Muscle layer of colon (tissue), 2 donors: Measurements from ENCODE around the gene C16orf46.

ENCODE experiments used
- H3K27ac ChIP-seq: one replicate; pipeline ENCODE4 v1.7.0; 2013; ENCODE audit warnings: low read depth, mild to moderate bottlenecking, low read length, moderate library complexity
- H3K27me3 ChIP-seq, 2 donors: one replicate each; pipeline ENCODE4 v1.7.0; 2013; ENCODE audit warnings: low read length in 2 of 2, mild to moderate bottlenecking in 2 of 2; ENCODE audit not compliant: insufficient read depth in 2 of 2, control insufficient read depth in 1 of 2
- H3K36me3 ChIP-seq: one replicate; pipeline ENCODE4 v1.7.0; 2013; ENCODE audit warnings: mild to moderate bottlenecking, low read length; ENCODE audit not compliant: insufficient read depth
- H3K4me1 ChIP-seq: one replicate; pipeline ENCODE4 v1.7.0; 2013; ENCODE audit warnings: mild to moderate bottlenecking, low read length; ENCODE audit not compliant: insufficient read depth
- H3K4me3 ChIP-seq, 2 donors: one replicate each; pipeline ENCODE4 v1.7.0; 2013; ENCODE audit warnings: low read length in 2 of 2, low read depth in 1 of 2, mild to moderate bottlenecking in 1 of 2, moderate library complexity in 1 of 2
- H3K9ac ChIP-seq: one replicate; pipeline ENCODE4 v1.7.0; 2013; ENCODE audit warnings: low read length
- H3K9me3 ChIP-seq: one replicate; pipeline ENCODE4 v1.7.0; 2013; ENCODE audit warnings: mild to moderate bottlenecking, low read length
- donor health status: abdominal sarcoma.
- donor health status: Adenocarcinoma of cecum.

The C16orf46 gene

DNA sequence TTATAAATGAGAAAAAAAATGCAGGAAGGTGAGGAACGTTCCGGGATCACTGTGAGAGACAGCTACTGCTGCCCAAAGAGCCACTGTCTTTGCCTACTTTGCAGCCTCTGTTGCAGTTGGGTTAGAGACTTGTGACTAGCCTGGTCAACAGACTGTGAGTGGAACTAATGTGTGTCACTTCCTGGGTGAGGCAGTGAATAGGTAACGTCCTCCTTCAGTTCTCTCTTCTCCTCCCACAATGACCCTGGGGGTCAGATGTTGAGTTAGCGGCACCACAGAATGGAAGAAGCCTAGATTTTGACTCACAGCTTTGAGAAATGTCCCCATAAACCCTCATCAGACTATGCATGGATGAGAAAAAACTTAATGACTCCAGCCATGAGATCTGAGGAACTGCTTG, 5.2 kb downstream of the C16orf46 start:
- Histone ChIP-seq H3K9ac (no peak overlapping the region), H3K27me3 (no peaks in the 10 kb centered on the region), H3K9me3 (no peaks in the 10 kb centered on the region), H3K36me3 (no peaks in the 10 kb centered on the region), H3K4me3 (no peak overlapping the region), H3K4me1 (peaks cover 3% of the 10 kb centered on the region), H3K27ac (no peak overlapping the region)

DNA sequence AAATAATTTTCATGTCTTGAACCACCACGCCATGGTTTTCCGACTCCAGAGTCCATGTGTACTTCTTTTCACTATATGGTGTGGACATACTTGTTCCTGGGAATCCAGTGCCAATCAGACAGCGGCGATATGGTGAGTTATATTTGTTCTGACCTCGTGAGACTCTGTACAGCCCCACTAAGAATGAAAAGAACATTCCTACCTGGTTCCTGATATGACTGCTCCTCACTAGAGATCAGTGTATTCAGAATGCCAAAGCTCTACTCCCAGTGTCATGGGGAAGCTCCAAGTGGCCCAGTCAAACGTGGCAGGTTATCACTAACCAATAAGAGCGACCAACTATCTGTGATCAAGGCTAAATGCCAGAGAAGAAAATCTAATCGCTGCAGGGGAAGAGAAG, 6.1 kb downstream of the C16orf46 start:
- H3K4me1 ChIP-seq = no peaks in the 10 kb centered on the region

GRCh38 chr16:81069063-81069462, 8.0 kb downstream of the C16orf46 start:
- Histone ChIP-seq H3K9me3 (no peaks in the 10 kb centered on the region), H3K36me3 (no peaks in the 10 kb centered on the region), H3K27ac (no peak overlapping the region), H3K27me3 (no peaks in the 10 kb centered on the region), H3K4me3 (no peak overlapping the region), H3K9ac (no peak overlapping the region), H3K4me1 (no peaks in the 10 kb centered on the region)

More for the DNA sequence above, 6.1 kb downstream of the C16orf46 start:
- Histone ChIP-seq H3K27me3 (no peaks in the 10 kb centered on the region), H3K9me3 (no peaks in the 10 kb centered on the region), H3K27ac (no peak overlapping the region), H3K9ac (no peak overlapping the region), H3K4me3 (no peak overlapping the region), H3K36me3 (no peaks in the 10 kb centered on the region)

DNA sequence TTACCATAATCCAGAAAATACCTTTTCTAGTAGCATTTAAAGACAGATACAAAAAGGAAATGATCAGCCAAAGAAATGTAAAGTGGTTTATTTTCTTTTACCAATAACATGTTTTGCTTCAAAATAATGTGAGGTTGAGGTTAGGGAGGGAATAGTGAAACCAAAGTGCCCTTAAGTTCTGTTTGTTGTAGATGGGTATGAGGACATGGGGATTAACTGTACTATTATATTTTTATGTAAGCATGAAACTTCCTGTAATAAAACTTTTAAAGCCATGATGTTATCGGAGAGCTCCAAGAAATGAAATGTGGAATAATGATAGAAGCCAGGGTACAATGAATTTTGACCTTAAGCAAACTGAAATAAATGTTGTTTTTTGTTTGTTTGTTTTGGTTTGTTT, 9.9 kb downstream of the C16orf46 start:
- Histone ChIP-seq H3K4me3 (no peak overlapping the region), H3K36me3 (no peaks in the 10 kb centered on the region), H3K27me3 (no peaks in the 10 kb centered on the region), H3K9ac (no peak overlapping the region), H3K4me1 (no peaks in the 10 kb centered on the region), H3K9me3 (no peaks in the 10 kb centered on the region), H3K27ac (no peak overlapping the region)

- H3K27ac ChIP-seq = no peak overlapping the region
- H3K36me3 ChIP-seq = no peaks in the 10 kb centered on the region
- H3K9me3 ChIP-seq = no peaks in the 10 kb centered on the region
- H3K27me3 ChIP-seq = no peaks in the 10 kb centered on the region
- H3K4me3 ChIP-seq = no peak overlapping the region
- H3K4me1 ChIP-seq = no peaks in the 10 kb centered on the region
- H3K9ac ChIP-seq = no peak overlapping the region
Measured at GRCh38 chr16:81066681-81067080, 10.4 kb downstream of the C16orf46 start.

GRCh38 chr16:81061871-81062608, 15.0 kb downstream of the C16orf46 start:
- Histone ChIP-seq H3K4me1 (no peaks in the 10 kb centered on the region), H3K9ac (no peak overlapping the region), H3K9me3 (no peaks in the 10 kb centered on the region), H3K27ac (no peak overlapping the region), H3K27me3 (no peaks in the 10 kb centered on the region), H3K36me3 (no peaks in the 10 kb centered on the region), H3K4me3 (no peak overlapping the region)

DNA sequence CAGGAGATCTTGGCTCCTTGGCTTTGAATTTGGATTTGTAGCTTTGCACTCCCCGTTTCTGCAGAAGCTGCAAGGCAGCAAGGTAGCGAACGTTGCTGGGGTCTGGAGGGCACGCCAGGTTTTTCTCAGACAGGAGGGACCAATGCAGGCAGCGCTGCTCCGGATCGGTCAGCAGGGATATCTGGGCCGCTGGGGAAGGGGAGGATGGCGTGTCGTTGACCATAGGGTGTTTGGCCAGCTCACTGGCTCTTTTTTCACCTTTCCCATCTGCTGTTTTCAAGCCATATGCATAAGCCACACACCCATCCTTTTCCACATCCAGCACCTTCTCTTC, 15.8 kb downstream of the C16orf46 start:
- H3K4me3 ChIP-seq = no peak overlapping the region
- H3K9me3 ChIP-seq = no peaks in the 10 kb centered on the region
- no peak overlapping the region for H3K9ac ChIP-seq
- H3K27ac ChIP-seq = no peak overlapping the region
- H3K27me3 ChIP-seq = no peaks in the 10 kb centered on the region
- H3K36me3 ChIP-seq = no peaks in the 10 kb centered on the region
- H3K4me1 ChIP-seq = no peaks in the 10 kb centered on the region

DNA sequence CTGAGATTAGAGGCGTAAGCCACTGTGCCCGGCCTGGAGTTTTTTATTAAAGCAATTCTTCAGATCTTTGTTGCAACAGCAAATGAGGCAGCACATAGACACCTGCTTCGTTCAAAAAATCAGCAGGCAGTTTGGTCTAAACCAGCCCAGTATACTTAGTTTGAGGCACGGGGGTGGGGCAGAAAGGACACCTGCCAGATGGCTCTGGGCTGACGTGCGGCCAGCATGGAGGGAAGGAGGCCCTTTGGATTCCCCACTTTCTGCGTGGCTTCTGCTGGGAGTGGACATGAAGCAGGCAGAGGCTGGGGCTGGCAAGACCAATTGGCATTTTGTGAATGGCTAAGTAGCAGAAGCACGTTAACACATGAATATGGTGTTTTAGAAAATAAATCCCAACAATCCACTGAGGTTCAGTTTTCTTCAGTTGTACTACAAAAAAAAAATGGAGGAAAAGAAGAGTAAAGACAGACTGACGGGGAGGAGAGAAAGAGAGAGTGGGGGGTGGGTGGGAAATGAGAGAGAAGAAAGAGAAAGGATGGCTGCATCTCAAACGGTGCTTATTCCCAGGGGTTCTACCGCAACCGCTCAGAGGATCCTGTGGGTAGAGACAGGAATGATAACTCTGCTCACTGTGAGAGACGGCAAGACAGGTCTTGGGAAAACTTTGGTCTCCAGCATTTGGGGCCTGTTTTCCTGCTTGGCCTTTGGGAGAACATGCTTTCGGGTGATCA, 16.3 kb downstream of the C16orf46 start:
- no peak overlapping the region for H3K9ac ChIP-seq
- H3K4me1 ChIP-seq = no peaks in the 10 kb centered on the region

DNA sequence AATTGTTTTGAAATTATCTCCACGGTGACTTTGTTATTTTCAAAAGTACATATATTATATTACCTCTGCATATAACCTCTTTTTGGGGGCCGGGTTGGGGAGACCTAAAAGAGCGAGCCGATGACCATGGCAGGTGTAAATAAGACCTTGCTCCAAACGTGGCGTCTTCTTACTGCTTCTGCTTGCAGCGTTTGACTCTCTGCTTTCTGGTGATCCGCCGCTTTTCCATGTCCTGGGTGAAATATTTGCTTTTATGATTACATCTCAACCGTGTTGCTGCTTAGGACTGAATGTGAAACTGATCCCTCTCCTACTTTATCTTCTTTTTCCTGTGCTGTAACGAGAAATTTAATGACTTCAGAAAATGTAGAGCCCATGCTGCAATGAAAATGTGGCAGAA, 23.3 kb downstream of the C16orf46 start:
- Histone ChIP-seq H3K27ac (no peak overlapping the region), H3K4me3 (no peak overlapping the region), H3K27me3 (no peaks in the 10 kb centered on the region), H3K36me3 (no peaks in the 10 kb centered on the region), H3K9ac (no peak overlapping the region), H3K9me3 (no peaks in the 10 kb centered on the region), H3K4me1 (no peaks in the 10 kb centered on the region)

More for the DNA sequence above, 16.3 kb downstream of the C16orf46 start:
- Histone ChIP-seq H3K36me3 (no peaks in the 10 kb centered on the region), H3K9me3 (no peaks in the 10 kb centered on the region), H3K27me3 (no peaks in the 10 kb centered on the region), H3K27ac (no peak overlapping the region), H3K4me3 (no peak overlapping the region)

GRCh38 chr16:81042821-81043220, 34.2 kb downstream of the C16orf46 start:
- Histone ChIP-seq H3K36me3 (peaks cover 43% of the 10 kb centered on the region), H3K27ac (no peak overlapping the region), H3K9ac (no peak overlapping the region), H3K9me3 (no peaks in the 10 kb centered on the region), H3K27me3 (no peaks in the 10 kb centered on the region), H3K4me3 (no peak overlapping the region), H3K4me1 (peaks cover 3% of the 10 kb centered on the region)

DNA sequence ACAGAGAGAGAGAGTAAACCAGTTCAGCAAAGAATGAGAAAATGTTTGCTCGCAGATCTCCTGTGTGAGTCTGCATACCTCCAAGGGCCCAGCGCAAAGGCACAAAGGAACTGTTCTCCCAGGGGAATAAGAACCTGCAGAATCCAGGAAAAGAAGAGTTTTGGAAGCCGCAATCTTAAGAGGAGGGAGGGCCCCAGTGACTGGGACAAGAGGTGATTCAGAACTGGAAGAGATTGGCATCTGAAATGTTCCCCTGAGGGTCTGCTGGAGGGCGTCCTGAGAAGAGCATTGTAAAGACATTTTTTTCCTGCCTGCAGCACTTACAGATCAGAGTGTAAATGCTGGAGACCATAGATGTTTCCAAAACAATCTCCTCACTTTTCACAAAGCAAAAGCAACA, 35.3 kb downstream of the C16orf46 start:
- Histone ChIP-seq H3K27me3 (no peaks in the 10 kb centered on the region), H3K4me1 (peaks cover 14% of the 10 kb centered on the region), H3K36me3 (peaks cover 43% of the 10 kb centered on the region), H3K4me3 (no peak overlapping the region), H3K27ac (no peak overlapping the region), H3K9me3 (no peaks in the 10 kb centered on the region), H3K9ac (no peak overlapping the region)

GRCh38 chr16:81040842-81041241, 36.2 kb downstream of the C16orf46 start:
- H3K27ac ChIP-seq = no peak overlapping the region
- peaks cover 43% of the 10 kb centered on the region for H3K36me3 ChIP-seq
- no peaks in the 10 kb centered on the region for H3K27me3 ChIP-seq
- no peak overlapping the region for H3K4me3 ChIP-seq
- H3K9me3 ChIP-seq = no peaks in the 10 kb centered on the region
- H3K4me1 ChIP-seq = peaks cover 17% of the 10 kb centered on the region
- no peak overlapping the region for H3K9ac ChIP-seq
